Activated CD4-positive, alpha-beta T cell treated with anti-CD3 and anti-CD28 coated beads, Interleukin-2, amount 50 U/mL, for 24 hours (primary cell): ENCODE data around the gene SHFL.

Source experiments
- DNase-seq, 2 donors: peaks; one replicate each; pipeline ENCODE4 v3.0.0-alpha.2; 2020; ENCODE audit warnings: low read depth in 1 of 2, low spot score in 1 of 2

SHFL gene

GRCh38 chr19:10107817-10108367 is 21.8 kb downstream of the SHFL start:
- DNase-seq = no peak

- no peak for DNase-seq
These were observed 23.4 kb downstream of the SHFL start for GRCh38 chr19:10109528-10109927.

- no peak for DNase-seq
These were observed 24.2 kb downstream of the SHFL start for GRCh38 chr19:10110076-10110971.

GRCh38 chr19:10110972-10111317 is 24.8 kb downstream of the SHFL start:
- DNase-seq = no peak

GRCh38 chr19:10111405-10111811 is 25.3 kb downstream of the SHFL start, which contains the start of gene P2RY11:
Gene P2RY11 (plus strand): TSS chr19:10111693. CDS start chr19:10111722, 29 bp downstream.
- no peak for DNase-seq

- DNase-seq = peak in 1 of 2 donors; percentile 32
These were observed 26.1 kb downstream of the SHFL start for GRCh38 chr19:10112037-10112761.

- peak in 1 of 2 donors; percentile 62 for DNase-seq
These were observed 26.9 kb downstream of the SHFL start for GRCh38 chr19:10112895-10113591.

GRCh38 chr19:10113592-10113963 is 27.5 kb downstream of the SHFL start:
- DNase-seq = peak in 1 of 2 donors; percentile 24

GRCh38 chr19:10113964-10114650 is 28.0 kb downstream of the SHFL start:
- peak in 1 of 2 donors; percentile 32 for DNase-seq

- DNase-seq = peak in 1 of 2 donors; percentile 24
These were observed 28.7 kb downstream of the SHFL start for GRCh38 chr19:10114651-10115391.

GRCh38 chr19:10115392-10116084 is 29.4 kb downstream of the SHFL start:
- DNase-seq = no peak

GRCh38 chr19:10116085-10116865 is 30.2 kb downstream of the SHFL start:
- no peak for DNase-seq

- DNase-seq = no peak
These were observed 30.9 kb downstream of the SHFL start for GRCh38 chr19:10116866-10117616.

- no peak for DNase-seq
These were observed 32.8 kb downstream of the SHFL start for GRCh38 chr19:10118960-10119359.

- no peak for DNase-seq
These were observed 34.5 kb downstream of the SHFL start for GRCh38 chr19:10120538-10121189.

- DNase-seq = no peak
These were observed 35.9 kb downstream of the SHFL start for GRCh38 chr19:10122045-10122444.

- DNase-seq = no peak
These were observed 38.3 kb downstream of the SHFL start for GRCh38 chr19:10124429-10124828.
